Subcutaneous abdominal adipose tissue (tissue), 5 donors: ENCODE measurements around the gene SUPT3H.
"Not testable (repeated sequence)": the region's sequence is repeated elsewhere in the genome, so short reads cannot be mapped to it uniquely, and the experiment has no call there.

Source experiments
- H3K27ac ChIP-seq: one replicate; pipeline ENCODE4 v1.7.0; 2013; ENCODE audit warnings: low read depth, mild to moderate bottlenecking, inconsistent platforms, low read length, moderate library complexity
- H3K27me3 ChIP-seq, 5 donors: one replicate each; pipeline ENCODE4 v1.7.0; 2013; ENCODE audit warnings: low read length in 5 of 5, inconsistent platforms in 1 of 5; ENCODE audit not compliant: control insufficient read depth in 5 of 5, insufficient read depth in 4 of 5
- H3K36me3 ChIP-seq, 5 donors: one replicate each; pipeline ENCODE4 v1.7.0; 2013; ENCODE audit warnings: low read length in 5 of 5; ENCODE audit not compliant: control insufficient read depth in 5 of 5, insufficient read depth in 5 of 5
- H3K4me1 ChIP-seq, 5 donors: one replicate each; pipeline ENCODE4 v1.7.0; 2013; ENCODE audit warnings: low read length in 5 of 5, mild to moderate bottlenecking in 3 of 5, moderate library complexity in 1 of 5; ENCODE audit not compliant: control insufficient read depth in 5 of 5, insufficient read depth in 5 of 5
- H3K4me3 ChIP-seq, 5 donors: one replicate each; pipeline ENCODE4 v1.7.0; 2013; ENCODE audit warnings: low read length in 5 of 5, low read depth in 1 of 5
- H3K9ac ChIP-seq, 5 donors: one replicate each; pipeline ENCODE4 v1.7.0; 2013; ENCODE audit warnings: low read length in 5 of 5, mild to moderate bottlenecking in 4 of 5, moderate library complexity in 3 of 5
- H3K9me3 ChIP-seq, 5 donors: one replicate each; pipeline ENCODE4 v1.7.0; 2013; ENCODE audit warnings: low read length in 5 of 5; ENCODE audit not compliant: control insufficient read depth in 5 of 5
- donor health status: healthy.
- donor health status: healthy.
- donor health status: healthy.
- donor health status: healthy.
- donor health status: healthy.

SUPT3H gene

DNA sequence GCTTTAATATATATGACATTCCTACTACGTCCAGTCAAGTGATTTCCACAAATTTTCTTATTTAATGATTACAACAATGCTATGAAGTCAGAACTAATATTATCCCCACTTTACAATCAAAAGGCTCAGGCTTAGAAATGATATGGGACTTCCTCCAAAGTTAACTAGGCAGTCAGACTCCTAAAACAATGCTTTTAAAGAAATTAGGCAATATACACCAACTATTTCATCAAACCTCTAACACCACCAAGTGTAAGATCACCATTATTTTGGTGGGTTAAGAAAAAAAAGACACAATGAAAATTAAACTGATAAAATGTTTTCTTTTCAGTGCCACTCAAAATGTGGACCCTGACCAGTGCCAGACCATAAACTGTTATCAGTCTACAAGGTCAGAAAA lies 305.7 kb downstream of the SUPT3H start:
- H3K4me3 ChIP-seq, result no peak overlapping the region
- H3K36me3 ChIP-seq, result no peaks in the 10 kb centered on the region
- H3K4me1 ChIP-seq, result no peaks in the 10 kb centered on the region
- no peak overlapping the region for H3K9ac ChIP-seq
- H3K9me3 ChIP-seq, result no peaks in the 10 kb centered on the region
- H3K27ac ChIP-seq, result no peak overlapping the region
- H3K27me3 ChIP-seq, result no peaks in the 10 kb centered on the region

DNA sequence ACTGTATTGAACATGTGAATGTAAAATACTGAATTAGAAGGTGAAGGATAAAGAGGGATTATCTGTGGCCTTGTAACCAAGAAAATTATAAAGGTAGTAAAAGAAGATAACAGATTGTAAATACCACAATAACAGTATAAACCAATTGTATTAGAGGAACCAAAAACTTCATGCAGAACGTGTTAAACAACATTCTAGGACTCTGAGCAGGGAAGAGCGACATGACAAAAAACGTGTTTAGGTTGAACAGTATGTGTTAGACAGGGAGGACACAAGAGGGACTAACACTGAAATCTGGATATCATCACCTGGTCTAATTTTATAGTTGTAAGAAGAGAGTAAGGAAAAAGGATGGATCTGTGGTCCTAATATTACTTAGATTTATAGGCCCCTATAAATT lies 308.6 kb downstream of the SUPT3H start:
- H3K9me3 ChIP-seq, result no peaks in the 10 kb centered on the region
- no peaks in the 10 kb centered on the region for H3K27me3 ChIP-seq
- no peaks in the 10 kb centered on the region for H3K4me1 ChIP-seq
- H3K27ac ChIP-seq, result no peak overlapping the region
- no peaks in the 10 kb centered on the region for H3K36me3 ChIP-seq
- no peak overlapping the region for H3K4me3 ChIP-seq
- no peak overlapping the region for H3K9ac ChIP-seq

DNA sequence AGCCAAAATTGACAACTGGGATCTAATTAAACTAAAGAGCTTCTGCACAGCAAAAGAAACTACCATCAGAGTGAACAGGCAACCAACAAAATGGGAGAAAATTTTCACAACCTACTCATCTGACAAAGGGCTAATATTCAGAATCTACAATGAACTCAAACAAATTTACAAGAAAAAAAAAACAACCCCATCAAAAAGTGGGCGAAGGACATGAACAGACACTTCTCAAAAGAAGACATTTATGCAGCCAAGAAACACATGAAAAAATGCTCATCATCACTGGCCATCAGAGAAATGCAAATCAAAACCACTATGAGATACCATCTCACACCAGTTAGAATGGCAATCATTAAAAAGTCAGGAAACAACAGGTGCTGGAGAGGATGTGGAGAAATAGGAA lies 310.3 kb downstream of the SUPT3H start:
- not testable (repeated sequence) for H3K27ac ChIP-seq, H3K9me3 ChIP-seq, H3K27me3 ChIP-seq, H3K9ac ChIP-seq, H3K4me3 ChIP-seq, H3K36me3 ChIP-seq, H3K4me1 ChIP-seq

DNA sequence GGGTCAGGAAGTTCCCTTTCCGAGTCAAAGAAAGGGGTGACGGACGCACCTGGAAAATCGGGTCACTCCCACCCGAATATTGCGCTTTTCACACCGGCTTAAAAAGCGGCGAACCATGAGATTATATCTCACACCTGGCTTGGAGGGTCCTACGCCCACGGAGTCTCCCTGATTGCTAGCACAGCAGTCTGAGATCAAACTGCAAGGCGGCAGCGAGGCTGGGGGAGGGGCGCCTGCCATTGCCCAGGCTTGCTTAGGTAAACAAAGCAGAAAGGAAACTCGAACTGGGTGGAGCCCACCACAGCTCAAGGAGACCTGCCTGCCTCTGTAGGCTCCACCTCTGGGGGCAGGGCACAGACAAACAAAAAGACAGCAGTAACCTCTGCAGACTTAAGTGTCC lies 315.1 kb downstream of the SUPT3H start:
- H3K36me3 ChIP-seq, H3K27me3 ChIP-seq, H3K9ac ChIP-seq, H3K27ac ChIP-seq, H3K9me3 ChIP-seq, H3K4me3 ChIP-seq, H3K4me1 ChIP-seq: not testable (repeated sequence)

DNA sequence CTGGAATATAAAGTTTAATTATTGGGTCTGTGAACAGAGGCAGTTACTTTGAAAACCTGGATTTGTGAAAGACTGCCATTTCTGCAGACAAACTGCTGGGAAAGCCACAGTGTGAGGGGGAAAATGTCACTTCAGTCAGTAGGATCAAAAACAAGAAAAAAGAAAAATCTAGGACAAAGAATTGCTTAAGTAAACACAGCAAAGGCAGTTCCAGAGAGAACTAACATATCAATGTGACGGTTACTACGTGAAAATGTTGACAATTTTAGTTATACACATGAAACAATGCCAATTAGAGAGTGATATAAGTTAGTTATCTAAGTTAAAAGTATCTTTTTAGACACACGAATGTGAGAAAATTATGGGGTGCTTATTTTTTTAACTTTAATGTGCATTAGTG lies 320.0 kb downstream of the SUPT3H start:
- Histone ChIP-seq H3K9ac (no peak overlapping the region), H3K36me3 (no peaks in the 10 kb centered on the region), H3K4me3 (no peak overlapping the region), H3K4me1 (no peaks in the 10 kb centered on the region), H3K9me3 (peaks cover 0 to 3% (median 0%) of the 10 kb centered on the region in 5 donors), H3K27me3 (no peaks in the 10 kb centered on the region), H3K27ac (no peak overlapping the region)

DNA sequence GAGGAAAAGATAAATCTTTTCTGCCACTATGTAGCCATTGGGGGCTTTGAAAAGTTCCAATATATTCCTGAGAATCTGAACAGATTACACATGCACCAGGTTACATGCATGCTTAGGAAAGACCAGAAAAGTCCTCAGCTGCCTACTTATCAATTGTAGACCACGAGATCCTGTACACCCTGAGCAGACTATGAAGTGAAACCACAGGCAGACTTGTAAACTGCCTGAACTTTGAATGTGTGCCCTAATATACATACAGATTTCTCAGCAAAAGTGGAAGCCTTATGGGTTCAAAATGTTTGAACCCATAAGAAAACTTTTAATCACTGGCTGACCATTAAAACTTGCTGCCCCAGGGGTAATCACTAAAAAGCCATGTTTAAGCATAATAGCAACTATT lies 323.1 kb downstream of the SUPT3H start:
- H3K4me3 ChIP-seq, result no peak overlapping the region
- H3K4me1 ChIP-seq, result no peaks in the 10 kb centered on the region
- H3K27me3 ChIP-seq, result no peaks in the 10 kb centered on the region
- no peaks in the 10 kb centered on the region for H3K9me3 ChIP-seq
- H3K36me3 ChIP-seq, result no peaks in the 10 kb centered on the region
- no peak overlapping the region for H3K27ac ChIP-seq
- H3K9ac ChIP-seq, result no peak overlapping the region

DNA sequence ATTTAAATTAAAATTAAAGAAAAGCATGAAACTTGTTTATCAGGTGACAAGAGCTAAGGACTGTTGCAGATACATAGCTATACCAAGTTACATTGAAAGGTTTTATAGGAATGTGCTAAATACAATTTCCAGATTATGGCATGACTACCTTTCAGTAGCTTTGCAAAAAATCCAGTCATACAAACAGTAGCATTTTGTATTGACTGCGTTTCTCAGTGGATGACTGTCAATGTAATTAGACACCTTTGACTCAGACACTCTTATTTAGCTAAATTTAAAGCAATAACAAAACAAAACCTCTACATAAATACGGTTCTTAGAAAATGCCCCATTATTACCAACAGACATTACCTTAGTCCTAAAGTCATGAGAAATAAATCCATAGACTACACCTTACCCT lies 325.4 kb downstream of the SUPT3H start:
- Histone ChIP-seq H3K9me3 (no peaks in the 10 kb centered on the region), H3K4me3 (no peak overlapping the region), H3K9ac (no peak overlapping the region), H3K4me1 (no peaks in the 10 kb centered on the region), H3K27me3 (no peaks in the 10 kb centered on the region), H3K36me3 (no peaks in the 10 kb centered on the region), H3K27ac (no peak overlapping the region)

DNA sequence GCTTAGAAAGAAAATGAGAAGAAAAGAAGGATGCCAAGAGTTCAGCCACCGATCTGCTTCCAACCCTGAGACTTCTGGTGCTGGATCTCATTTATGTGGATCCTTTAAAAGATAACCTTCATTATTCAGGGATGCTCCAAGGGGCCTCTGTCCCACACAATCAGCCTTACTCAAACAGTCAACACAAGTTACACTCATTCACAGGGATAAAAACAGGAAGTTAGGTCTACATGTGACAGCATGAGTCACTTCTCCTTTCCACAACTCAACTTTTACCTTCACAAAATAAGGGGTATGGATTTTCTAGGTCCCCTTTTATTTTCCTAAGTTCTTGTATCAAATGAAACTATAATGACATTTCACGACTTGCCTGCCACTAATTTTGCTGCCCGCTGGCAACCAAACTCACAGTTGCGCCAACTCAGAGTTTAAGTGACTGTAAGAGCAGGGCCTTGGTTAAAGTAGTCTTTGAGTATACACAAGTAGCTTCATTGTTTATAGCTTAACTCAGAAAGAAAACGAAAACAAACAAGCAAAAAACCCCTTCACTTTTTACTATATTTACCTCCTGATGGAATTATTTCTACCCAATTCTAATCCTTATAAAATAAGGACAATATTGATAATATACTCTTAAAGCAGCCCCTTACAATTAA lies 328.4 kb downstream of the SUPT3H start:
- no peak overlapping the region for H3K9ac ChIP-seq
- H3K9me3 ChIP-seq, result no peaks in the 10 kb centered on the region
- H3K27me3 ChIP-seq, result no peaks in the 10 kb centered on the region
- no peaks in the 10 kb centered on the region for H3K36me3 ChIP-seq
- no peak overlapping the region for H3K4me3 ChIP-seq
- no peak overlapping the region for H3K27ac ChIP-seq
- no peaks in the 10 kb centered on the region for H3K4me1 ChIP-seq

DNA sequence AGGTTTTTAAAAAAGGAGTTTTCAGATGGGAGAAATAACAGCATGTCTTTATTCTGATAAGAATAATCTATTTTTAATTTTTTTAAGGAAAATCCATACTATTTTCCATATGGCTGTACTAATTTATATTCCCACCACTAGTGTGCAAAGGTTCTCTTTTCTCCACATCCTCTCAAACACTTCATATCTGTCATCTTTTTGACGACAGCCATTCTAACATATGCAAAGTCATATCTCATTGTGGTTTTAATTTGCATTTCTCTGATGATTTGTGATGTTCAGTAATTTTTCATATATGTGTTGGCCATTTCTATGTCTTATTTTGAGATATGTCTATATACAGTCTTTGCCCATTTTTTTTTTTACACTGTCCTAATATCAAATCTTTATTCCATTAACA lies 330.2 kb downstream of the SUPT3H start:
- Histone ChIP-seq H3K9ac (no peak overlapping the region), H3K9me3 (no peaks in the 10 kb centered on the region), H3K4me1 (no peaks in the 10 kb centered on the region), H3K27me3 (no peaks in the 10 kb centered on the region), H3K27ac (no peak overlapping the region), H3K4me3 (no peak overlapping the region), H3K36me3 (no peaks in the 10 kb centered on the region)

DNA sequence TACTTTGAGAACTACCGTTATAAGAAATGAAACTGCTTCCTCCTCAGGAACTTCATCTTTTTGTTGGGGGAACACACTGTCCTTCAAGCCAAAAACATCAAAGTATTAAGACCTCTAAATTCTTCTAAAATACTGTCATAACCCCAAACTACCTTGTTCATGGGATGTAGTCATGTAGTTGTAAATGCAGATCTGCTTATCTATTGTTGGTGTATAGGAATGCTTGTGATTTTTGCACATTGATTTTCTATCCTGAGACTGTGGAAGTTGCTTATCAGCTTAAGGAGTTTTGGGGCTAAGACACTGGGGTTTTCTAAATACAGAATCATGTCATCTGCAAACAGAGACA lies 332.5 kb downstream of the SUPT3H start:
- H3K4me3 ChIP-seq, result no peak overlapping the region
- H3K4me1 ChIP-seq, result no peaks in the 10 kb centered on the region
- H3K36me3 ChIP-seq, result no peaks in the 10 kb centered on the region

More for the DNA sequence above, 332.5 kb downstream of the SUPT3H start:
- H3K9ac ChIP-seq, result no peak overlapping the region
- no peak overlapping the region for H3K27ac ChIP-seq
- no peaks in the 10 kb centered on the region for H3K9me3 ChIP-seq
- H3K27me3 ChIP-seq, result no peaks in the 10 kb centered on the region
